Neural crest cell (in vitro differentiated cells): Measurements from ENCODE around the gene COG2. TPM values are rescaled to one million over a fixed set of nuclear protein-coding genes. Genes with fewer than 3 reads are reported as not detected.

Experiments used
- DNase-seq: peaks from one replicate; pipeline ENCODE4 v3.0.0; 2021; ENCODE audit warnings: low read depth, mixed read lengths, low spot score
- H3K27ac Mint-ChIP-seq: one replicate; pipeline ENCODE4 v1.8.0; 2021; ENCODE audit warnings: mild to moderate bottlenecking, mixed read lengths; ENCODE audit not compliant: unreplicated experiment
- H3K27me3 Mint-ChIP-seq: 2 replicates; pipeline ENCODE4 v1.8.0; 2021; ENCODE audit warnings: low read depth, mild to moderate bottlenecking, mixed read lengths
- H3K36me3 Mint-ChIP-seq: 2 replicates; pipeline ENCODE4 v1.8.0; 2021; ENCODE audit warnings: low read depth, mild to moderate bottlenecking, mixed read lengths
- H3K4me1 Mint-ChIP-seq: 2 replicates; pipeline ENCODE4 v1.8.0; 2021; ENCODE audit warnings: mixed read lengths
- H3K4me3 Mint-ChIP-seq: one replicate; pipeline ENCODE4 v1.8.0; 2021; ENCODE audit warnings: mild to moderate bottlenecking, mixed read lengths
- H3K9me3 Mint-ChIP-seq: 2 replicates; pipeline ENCODE4 v1.8.0; 2021; ENCODE audit warnings: mixed read lengths
- CTCF ChIP-seq: fragments of 200-600 bp; sonication (generic); conservative IDR thresholded peaks from 2 replicates; pipeline ENCODE4 v1.5.0; 2021; ENCODE audit warnings: antibody characterized with exemption, mild to moderate bottlenecking
- total RNA-seq: library from RNA; stranded (reverse); gene quantifications from 2 replicates; pipeline ENCODE4 v1.2.1, GENCODE V29; 2021

Gene COG2
- total RNA-seq, 1 donor from 2014 or later: 38.2 TPM

- TF ChIP-seq CTCF: no peak
Observed at GRCh38 chr1:230682882-230683610, 40.8 kb downstream of the COG2 start.

GRCh38 chr1:230684146-230684545 lies 41.9 kb downstream of the COG2 start:
- Mint-ChIP-seq H3K36me3 (peaks cover 6% of the 10 kb centered on the region), H3K27ac (no peak overlapping the region), H3K4me3 (no peak overlapping the region), H3K9me3 (no peaks in the 10 kb centered on the region), H3K27me3 (no peaks in the 10 kb centered on the region), H3K4me1 (no peaks in the 10 kb centered on the region)
- no peak for DNase-seq
- TF ChIP-seq CTCF: no peak

More at GRCh38 chr1:230682882-230683610, 40.8 kb downstream of the COG2 start:
- DNase-seq: no peak
- H3K36me3 Mint-ChIP-seq: peaks cover 11% of the 10 kb centered on the region
- no peak overlapping the region for H3K27ac Mint-ChIP-seq
- no peak overlapping the region for H3K4me3 Mint-ChIP-seq
- no peaks in the 10 kb centered on the region for H3K27me3 Mint-ChIP-seq
- no peaks in the 10 kb centered on the region for H3K9me3 Mint-ChIP-seq
- H3K4me1 Mint-ChIP-seq: no peaks in the 10 kb centered on the region

GRCh38 chr1:230684998-230685397 lies 42.7 kb downstream of the COG2 start:
- TF ChIP-seq CTCF: no peak
- Mint-ChIP-seq H3K27ac (no peak overlapping the region), H3K9me3 (no peaks in the 10 kb centered on the region), H3K27me3 (no peaks in the 10 kb centered on the region), H3K4me3 (no peak overlapping the region), H3K36me3 (peaks cover 8% of the 10 kb centered on the region), H3K4me1 (no peaks in the 10 kb centered on the region)
- no peak for DNase-seq

- Mint-ChIP-seq H3K27ac (no peak overlapping the region), H3K4me1 (no peaks in the 10 kb centered on the region), H3K9me3 (no peaks in the 10 kb centered on the region), H3K4me3 (no peak overlapping the region), H3K36me3 (peaks cover 8% of the 10 kb centered on the region), H3K27me3 (no peaks in the 10 kb centered on the region)
- TF ChIP-seq CTCF: no peak
- no peak for DNase-seq
Observed at GRCh38 chr1:230686747-230687146, 44.5 kb downstream of the COG2 start.

- H3K9me3 Mint-ChIP-seq: no peaks in the 10 kb centered on the region
- no peak for TF ChIP-seq CTCF
- H3K27ac Mint-ChIP-seq: peak overlapping the region; percentile 68
- DNase-seq: no peak
- peaks cover 14% of the 10 kb centered on the region for H3K36me3 Mint-ChIP-seq
- no peaks in the 10 kb centered on the region for H3K27me3 Mint-ChIP-seq
- no peak overlapping the region for H3K4me3 Mint-ChIP-seq
- no peaks in the 10 kb centered on the region for H3K4me1 Mint-ChIP-seq
Observed at GRCh38 chr1:230690101-230690500, 47.8 kb downstream of the COG2 start.
